COR-L47 (cell line): ENCODE measurements around the gene UNC5B.
"Not testable (repeated sequence)": the region's sequence is repeated elsewhere in the genome, so short reads cannot be mapped to it uniquely, and the experiment has no call there.

ENCODE experiments used
- DNase-seq: peaks from one replicate; lab custom pipeline; 2025; lab: John Stamatoyannopoulos, UW

Gene UNC5B

DNA sequence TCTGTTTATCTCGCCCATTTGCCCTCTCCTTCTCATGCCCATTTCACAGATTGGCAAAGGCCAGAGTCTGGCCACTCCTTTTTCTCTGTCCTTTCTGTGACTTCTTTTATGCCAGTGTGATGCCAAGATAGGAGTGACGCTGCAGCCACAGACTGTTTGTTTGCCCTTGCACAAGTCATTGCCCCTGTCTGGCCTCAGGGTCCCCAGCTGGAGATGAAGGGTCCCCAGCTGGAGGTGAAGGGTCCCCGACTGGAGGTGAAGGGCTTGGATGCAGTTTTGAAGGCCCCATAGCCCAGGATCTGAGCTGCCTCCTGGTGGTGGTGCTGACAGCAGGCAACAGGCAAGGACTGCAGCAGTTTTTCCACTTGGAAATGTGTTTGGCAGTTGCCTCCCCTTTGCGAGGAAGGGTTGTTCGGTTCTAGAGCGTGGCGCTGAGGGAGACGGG is 55.9 kb downstream of the UNC5B start:
- DNase-seq = no peak

DNA sequence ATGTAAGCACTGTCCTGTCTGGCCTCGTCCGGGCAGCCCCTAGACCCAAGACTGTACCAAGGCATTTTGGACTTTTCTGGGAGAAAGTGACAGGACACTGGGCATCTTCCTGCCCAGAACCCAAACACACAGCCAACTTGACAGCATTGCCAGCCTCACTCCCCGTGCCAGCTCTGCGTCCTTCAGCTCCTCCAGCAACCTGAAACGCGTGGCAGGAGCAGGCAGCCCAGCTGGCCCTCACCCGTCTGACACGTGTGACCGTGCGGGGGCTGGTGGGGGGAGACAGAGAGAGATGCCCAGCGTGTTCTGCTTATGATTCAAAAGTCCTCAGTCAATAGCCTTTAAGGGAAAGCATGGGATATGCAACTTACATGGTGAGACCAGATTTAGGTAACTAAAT is 56.4 kb downstream of the UNC5B start:
- no peak for DNase-seq

DNA sequence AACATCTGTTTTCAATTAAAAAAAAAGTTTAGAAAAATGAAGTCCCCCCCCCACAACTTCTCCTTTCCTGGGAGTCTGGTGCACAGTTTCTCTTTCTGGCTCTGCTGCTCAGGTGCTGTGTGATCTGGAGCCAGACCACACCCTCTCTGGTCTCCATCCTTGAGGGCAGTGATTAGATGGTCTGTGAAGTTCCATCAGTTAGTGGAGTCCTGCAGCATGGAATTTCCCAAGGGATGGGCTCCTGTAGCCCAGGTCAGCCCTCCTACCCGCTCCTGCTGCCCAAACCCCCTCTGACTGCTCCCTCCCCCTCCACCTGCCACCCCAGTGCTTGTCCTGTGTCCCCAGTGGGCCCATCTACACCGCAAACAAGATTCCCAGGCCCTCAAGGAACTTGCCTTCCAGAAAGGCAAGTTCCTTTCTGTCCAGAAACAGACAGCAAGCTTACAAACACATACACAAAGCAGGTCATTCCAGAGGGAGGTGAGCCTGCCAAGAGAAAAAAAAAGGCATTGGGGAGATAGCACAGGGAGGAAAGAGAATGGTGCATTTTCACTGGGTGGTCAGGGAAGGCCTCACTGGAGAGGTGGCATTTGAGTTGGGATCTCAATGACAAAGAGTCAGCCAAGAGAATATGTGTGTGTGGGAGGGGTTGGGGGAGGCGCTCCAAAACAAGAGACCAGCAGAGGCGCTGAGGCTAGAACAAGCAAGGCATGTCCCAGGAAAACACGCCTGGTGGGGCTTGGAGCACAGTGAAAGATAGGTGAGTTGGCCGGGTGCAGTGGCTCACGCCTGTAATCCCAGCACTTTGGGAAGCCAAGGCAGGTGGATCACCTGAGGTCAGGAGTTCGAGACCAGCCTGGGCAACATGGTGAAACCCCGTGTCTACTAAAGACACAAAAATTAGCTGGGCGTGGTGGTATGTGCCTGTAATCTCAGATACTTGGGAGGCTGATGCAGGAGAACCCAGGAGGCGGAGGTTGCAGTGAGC is 57.2 kb downstream of the UNC5B start:
- no peak for DNase-seq

DNA sequence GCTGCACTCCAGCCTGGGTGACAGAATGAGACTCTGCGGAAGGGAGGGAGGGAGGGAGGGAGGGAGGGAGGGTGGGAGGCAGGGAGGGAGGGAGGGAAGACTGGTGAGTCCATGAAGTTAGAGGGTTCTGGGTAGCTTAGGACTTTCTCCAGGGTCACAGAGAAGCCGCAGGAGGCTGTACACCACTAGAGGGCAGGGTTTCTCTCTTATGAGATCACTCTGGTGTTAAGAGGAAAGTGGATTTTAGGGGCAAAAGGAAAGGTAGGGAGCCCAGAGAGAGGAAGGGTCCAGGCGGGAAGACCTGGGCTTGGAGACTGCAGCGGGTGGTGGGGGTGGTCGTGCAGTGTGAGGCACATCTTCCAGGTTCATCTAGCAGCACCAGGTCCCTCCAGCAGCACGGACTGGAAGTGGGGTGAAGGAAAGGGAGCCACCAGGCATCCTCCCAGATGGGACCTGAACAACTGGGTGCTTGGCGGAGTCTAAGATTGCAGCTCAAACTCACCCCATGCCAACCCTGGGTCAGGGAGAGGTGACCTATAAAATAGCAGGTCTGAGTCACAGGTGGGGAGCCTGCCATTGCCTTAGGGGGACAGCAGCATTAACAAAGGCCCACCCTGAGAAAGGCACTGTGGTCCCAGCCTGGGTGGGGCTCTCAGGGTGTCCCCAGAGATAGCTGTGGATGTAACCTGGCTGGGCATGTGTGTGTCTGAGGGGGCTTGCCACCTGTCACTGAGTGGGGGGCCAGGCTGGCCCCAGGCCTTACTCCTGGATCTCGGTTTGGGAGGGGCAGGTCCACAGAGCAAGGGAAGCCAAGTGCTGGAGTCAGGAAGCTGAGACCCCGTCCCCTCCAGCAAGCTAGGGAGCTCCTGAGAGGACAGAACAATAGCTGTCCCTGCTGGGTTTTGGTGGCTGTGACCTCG is 58.2 kb downstream of the UNC5B start:
- peak; percentile 23 for DNase-seq

DNA sequence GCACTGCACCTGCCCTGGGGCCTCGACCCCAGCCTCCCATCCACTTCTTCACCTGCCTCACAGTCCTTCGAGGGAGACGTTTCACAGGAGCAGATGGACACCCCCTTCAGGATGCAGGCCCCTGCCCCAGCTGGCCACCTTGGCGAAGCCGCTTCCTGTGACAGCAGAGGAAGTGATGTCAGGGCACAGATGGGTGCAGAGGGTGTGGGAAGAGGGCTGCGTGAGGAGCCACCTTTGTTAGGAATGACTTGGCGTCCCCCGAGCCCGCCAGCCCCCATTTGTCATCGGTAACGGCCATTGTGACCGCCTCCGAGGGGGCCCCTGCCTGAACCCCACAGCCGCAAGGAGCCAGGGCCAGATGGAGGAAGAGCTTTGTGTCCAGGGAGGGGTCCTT is 59.3 kb downstream of the UNC5B start:
- no peak for DNase-seq

DNA sequence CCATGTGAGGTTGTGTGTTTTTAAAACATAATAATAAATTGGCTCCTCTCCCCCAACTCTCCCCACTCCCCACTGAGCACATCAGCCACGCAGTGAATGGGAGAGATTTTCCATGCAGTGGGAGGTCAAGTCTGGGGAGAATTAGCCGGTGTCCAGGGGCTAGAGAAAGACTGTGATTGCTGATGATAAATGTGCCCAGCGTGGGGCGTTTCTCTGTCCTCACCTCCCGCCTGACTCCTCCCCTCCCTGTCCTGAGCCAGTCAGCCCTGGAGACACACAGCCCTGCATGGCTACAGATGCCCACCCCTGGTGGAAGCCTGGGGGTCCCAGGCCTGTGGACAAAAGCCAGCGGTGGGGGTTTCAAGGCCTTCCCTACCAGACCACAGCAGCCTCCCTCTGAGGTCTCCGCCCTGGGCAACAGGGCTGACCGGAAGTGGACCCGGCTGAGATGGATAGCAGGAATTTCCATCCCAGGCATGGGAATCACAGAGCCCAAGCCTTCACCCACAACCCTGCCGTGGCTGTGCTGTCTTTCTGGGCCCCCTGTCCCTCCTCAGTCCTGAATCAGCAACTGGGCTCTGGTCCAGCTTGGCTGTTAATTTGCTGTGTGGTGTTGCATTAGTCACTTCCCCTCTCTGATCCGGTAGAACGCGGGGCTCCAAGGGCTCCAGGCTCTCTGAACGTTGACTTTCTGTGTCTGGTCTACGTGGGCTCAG is 59.8 kb downstream of the UNC5B start:
- DNase-seq = no peak

DNA sequence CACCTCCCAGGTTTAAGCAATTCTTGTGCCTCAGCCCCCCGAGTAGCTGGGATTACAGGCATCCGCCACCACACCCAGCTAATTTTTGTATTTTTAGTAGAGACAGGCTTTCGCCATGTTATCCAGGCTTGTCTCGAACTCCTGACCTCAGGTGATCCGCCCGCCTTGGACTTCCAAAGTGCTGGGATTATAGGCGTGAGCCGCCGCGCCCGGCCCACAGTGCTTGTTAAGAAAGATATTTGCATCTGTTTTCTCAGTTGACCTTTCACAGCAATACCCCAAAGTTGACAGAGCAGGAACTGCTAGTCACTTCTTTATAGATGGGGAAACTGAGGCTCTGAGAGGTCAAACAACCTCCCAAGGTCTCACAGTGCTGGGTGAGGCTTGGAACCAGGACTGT is 60.6 kb downstream of the UNC5B start:
- DNase-seq = not testable (repeated sequence)

DNA sequence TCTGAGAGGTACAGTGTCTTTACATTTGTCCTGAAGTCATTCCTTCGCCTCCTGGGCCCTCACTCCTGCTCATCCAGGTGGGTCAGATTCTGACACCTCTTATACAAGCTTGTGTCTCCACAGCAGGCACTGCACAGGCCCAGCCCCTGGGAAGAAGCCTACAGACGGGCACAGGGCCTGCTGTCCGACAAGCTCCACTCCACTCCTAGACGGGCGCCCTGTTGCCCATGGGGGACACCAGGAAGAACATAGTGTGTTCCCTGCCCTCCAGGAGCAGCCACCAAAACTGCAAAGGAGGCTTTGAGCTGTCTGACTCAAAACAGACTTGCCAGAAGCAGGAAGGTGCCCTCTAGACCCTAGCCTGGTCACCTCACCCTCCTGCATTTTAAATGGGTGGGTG is 61.1 kb downstream of the UNC5B start:
- no peak for DNase-seq

DNA sequence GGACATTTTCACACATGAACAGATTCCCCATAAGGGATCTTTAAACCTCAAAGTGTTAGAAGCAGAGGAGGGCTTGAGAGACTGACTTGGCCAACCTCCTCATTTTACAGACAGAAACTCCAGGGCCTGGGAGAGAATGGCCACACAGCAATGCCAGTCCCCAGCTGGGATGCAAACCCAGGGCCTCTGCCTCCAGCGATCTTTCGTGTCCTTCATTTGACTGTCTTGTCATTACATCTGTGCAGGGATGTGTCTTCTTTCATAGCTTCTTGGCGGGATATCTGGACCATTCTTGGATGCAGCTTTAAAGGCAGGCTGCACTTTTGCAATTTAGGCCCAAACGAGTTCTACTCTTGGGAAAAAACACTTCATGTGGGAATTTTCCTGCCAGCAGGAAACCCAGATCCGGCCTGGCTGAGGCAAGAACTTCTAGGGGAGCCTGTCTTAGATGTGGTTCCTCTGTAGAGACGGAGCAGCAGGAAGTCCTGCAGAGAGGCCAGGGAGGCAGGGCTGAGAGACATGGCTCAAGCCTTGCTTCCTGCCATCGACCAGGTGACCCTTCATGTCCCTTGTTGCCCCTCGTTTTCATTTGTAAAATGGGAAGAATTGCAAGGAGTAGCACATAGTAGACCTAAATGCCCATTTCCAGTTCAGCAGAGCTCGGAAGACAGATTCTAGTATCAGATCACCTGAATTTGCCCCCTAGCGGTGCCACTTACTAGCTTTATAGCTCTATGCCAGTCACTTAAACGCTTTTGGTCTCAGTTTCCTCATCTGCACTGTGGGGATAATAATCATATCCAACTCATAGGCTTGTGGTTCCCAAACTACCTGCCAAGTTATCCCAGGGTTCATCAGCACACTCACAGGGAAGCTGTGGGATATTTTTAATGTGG is 62.8 kb downstream of the UNC5B start:
- DNase-seq = no peak

DNA sequence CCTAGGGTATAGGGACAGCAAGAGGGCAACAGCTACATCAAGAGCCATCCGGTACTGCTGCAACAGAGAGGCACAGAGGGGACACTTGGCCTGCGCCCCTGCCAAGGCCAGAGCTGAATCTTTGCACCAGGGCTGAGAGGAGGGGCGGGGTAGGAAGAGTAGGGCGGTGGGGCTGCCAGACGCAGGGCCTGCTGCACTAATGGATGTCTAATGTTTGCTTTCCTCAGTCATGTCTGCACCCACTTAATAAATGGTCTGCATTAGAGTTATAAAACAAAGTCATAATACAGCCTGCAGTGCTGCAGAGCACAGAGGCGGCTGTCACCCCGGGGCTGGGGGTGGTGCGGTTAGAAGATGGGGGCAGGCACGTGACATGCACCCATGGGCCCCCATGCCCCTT is 64.5 kb downstream of the UNC5B start:
- DNase-seq = no peak

DNA sequence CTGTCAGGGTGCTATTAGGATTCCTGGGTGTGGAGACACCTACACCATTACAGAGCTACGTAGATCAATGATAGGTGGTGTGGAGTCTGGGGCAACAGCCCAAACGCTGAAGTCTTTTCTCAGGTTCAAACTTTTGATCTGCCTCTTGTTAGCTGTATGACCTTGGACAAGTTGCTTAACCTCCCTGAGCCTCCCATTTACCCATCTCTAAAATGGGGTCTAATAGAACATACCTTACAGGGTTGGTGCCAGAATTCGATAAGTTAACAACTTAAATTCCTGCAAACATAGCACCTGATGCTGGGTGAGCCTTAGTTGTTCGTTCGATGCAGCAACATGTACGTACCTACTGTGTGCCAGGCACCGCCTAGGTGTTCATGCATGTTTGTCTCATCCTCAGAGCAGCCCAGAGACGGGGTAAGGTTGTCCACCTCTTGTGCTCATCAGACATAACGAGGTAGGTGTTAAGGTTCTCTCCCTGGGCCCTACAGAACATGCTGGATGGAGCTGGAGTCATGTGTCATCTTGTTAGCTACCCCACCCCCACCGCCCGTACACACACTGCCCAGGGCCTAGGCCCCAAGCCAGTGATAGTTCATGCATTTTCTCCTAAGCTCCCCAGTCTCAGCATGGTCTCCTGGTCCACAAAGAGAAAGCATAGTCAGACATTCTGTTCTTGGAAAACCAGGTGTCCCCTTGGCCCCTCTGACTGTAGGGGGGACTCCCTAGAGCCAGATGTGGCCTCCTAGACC is 65.7 kb downstream of the UNC5B start:
- DNase-seq = no peak

DNA sequence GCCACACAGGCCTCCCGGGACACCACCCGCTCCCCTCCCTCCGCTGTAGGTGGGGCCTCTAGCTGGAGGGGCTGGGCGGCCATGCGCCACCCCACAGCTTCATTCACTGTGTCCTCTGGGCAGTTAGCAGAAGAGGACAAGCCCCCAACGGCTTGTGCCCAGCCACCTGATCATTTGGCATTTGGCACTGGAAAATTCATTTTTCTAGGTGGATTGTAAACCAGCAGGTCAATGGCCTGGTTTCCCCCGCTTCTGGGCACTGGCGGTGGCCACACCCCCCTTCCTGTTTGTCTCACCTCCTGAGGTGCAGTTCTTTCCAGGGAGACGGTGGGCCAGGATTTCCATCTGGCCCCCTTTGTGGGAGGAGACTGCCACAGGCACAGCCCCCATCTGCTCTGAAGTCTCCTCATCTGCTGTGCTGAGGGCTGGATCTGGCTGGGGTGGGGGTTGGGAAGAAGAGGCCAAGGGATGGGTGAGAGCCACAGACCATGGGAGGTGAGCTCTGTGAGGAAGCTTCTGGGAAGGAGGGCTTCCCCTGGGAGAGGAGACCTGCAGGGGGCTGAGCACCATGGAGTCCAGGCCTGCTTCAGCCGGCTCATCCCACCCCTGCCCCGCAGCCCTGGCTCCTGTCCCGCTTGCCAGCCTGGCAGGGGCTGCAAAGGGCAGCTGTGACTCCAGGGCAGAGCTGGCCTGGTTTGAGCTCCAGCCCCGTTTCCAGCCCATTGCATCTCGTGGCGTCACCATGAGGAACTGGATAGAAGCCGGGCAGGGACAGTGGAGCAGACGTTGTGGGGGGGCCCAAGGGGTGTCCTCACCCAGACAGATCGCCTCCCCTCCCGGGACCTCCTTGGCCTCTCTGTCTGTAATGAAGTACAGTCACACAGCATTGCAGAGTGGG is 66.6 kb downstream of the UNC5B start:
- DNase-seq = no peak

DNA sequence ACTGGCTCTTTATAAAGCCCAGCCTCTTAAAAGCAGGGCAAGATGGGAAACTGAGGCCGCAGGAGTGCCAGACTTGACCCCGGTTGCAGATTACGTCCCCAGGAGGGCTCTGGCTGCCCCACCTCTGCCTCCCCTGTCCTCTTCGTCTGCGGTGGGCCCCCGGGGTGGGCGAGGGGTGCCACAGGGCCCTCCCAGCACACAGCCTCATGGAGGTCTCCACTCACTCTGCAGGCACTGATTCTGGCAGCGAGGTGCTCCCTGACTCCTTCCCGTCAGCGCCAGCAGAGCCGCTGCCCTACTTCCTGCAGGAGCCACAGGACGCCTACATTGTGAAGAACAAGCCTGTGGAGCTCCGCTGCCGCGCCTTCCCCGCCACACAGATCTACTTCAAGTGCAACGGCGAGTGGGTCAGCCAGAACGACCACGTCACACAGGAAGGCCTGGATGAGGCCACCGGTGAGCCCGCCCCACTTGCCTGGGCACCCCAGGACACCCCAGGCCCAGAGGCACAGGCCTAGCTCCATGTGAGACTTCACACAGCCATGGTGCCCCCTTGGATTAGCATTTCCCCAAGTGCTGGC is 67.3 kb downstream of the UNC5B start:
- DNase-seq = no peak

DNA sequence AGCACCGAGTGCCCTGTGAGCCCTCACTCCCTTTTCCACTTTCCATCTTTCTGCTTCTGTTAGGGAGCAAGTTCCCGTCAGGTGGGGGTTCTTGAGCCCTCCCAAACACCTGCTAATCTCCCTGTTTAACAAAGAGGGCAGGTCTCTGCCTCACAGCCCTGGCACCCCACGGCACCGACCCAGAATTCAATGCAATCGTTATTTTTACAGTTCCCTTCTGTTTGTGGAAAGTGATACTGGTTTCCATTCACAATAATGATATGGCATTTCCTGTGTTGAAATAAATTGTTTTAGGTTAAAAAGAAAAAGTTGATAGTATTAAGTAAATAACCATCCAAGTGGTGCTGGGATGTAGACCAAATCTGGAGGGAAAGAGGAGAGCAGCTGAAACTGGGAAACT is 67.8 kb downstream of the UNC5B start:
- DNase-seq = no peak

DNA sequence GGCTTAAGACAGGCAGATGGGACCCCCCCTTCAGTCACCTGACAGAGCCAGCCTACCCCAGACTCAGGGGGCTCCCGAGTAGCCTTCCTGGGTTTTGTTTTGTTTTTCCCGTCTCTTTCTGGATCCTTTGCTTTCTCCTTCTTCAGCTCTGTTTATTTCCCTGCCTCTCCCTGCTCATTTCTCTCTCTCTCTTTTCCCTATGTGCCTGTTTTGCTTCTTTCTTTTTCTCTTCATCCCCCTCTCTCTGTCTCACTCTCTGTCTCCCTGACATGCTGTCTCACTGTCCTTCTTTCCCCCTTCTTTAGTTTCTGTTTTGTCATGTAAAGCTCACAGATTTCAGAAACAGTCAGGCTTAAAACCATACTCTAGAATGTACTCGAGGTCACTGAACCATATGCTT is 68.5 kb downstream of the UNC5B start:
- no peak for DNase-seq

DNA sequence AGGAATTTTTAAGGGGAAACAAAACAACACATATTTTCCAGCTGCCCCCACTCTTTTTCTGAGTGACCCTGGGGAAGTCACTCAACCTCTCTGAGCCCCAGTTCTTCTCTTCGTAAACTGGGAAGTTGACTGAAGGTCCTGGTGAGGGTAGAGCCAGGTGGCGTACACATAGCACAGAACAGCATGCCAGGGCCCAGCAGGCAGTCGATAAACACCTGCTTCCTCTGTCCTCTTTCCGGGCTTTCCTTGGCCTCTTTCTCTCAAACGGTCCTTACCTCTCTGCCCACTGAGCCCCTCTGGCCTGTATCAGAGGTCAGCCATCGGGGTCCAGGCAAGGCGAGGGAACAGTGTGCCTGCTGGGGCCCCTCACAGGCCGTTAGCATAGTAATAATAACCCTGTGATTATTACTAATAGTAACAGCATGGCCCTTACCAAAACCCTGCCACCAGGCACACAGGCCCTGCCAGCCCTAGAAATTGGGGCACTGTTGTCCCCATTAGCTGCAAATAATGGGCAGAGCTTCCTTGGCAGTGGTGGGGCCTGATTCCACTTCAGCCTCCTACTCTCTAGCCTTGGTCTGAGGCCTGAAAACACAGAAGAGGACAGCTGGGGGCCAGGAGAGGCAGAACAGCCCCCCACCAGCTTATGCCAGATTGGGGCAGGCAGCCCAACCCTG is 69.4 kb downstream of the UNC5B start:
- peak; percentile 49 for DNase-seq

DNA sequence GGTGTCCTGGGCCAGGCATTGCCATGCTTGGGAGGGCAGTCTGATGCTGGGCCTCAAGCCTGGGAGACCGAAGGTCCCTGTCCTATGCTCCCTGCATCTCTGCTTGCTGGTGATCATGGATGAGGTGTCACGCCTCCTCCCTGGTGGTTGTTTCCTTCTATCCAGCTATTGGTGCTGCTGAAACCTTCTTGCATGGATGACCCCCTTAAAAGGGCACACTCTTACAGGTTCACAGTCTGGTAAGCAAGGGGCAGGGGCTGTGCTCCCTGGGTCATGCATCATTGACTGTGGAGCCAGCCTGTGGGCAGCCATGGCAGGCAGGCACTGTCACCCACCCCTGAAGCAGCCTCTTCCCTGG is 69.9 kb downstream of the UNC5B start:
- DNase-seq = no peak

DNA sequence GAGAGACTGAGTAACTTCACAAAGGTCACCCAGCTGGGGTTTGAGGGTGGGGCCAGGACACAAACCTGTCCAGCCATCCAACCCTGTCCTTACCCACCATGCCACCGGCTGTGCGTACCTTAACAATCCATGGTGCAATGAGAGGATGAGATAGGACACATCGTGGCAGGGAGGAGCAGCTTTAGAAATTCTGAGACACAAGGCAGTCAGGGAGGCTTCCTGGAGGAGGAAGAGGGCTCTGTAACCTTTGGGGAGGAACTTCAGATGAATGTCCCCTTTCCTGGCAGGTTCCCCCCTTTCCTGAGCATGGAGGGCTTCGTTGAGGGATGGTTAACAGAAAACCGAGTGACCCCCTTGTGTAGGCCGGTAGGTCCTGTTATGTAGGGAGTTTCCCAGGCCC is 71.0 kb downstream of the UNC5B start:
- DNase-seq = no peak
